GM10248 (cell line): ENCODE measurements around the gene PTHLH.

Source experiments
- CTCF ChIA-PET: fragments of 300-600 bp; sonication (Branson Sonifier 250); formaldehyde crosslinking; extraction: SDS; loops from one replicate; lab custom pipeline; 2021; ENCODE audit warnings: antibody characterized with exemption; lab: Yijun Ruan, JAX
- POLR2A ChIA-PET: fragments of 350-650 bp; sonication (Branson Sonifier 250); formaldehyde crosslinking; extraction: SDS; loops from one replicate; lab custom pipeline; 2020; ENCODE audit warnings: antibody characterized with exemption; lab: Yijun Ruan, JAX
- DNase-seq: peaks from one replicate; pipeline ENCODE4 v3.0.0; 2012; ENCODE audit errors: extremely low spot score
- TF ChIP-seq, protein P1 (sequence below): IDR thresholded peaks from 2 replicates; pipeline ENCODE4 v1.5.1; 2012; ENCODE audit warnings: mild to moderate bottlenecking, low read depth; ENCODE audit errors: extremely low read depth, missing control alignments, control extremely low read depth

PTHLH gene

GRCh38 chr12:27972721-27973120, at the start of gene PTHLH:
PTHLH (minus strand) TSS chr12:27972733; CDS start chr12:27969494, 3,239 bp downstream.
- no peak for DNase-seq
- TF ChIP-seq, protein P1, sequence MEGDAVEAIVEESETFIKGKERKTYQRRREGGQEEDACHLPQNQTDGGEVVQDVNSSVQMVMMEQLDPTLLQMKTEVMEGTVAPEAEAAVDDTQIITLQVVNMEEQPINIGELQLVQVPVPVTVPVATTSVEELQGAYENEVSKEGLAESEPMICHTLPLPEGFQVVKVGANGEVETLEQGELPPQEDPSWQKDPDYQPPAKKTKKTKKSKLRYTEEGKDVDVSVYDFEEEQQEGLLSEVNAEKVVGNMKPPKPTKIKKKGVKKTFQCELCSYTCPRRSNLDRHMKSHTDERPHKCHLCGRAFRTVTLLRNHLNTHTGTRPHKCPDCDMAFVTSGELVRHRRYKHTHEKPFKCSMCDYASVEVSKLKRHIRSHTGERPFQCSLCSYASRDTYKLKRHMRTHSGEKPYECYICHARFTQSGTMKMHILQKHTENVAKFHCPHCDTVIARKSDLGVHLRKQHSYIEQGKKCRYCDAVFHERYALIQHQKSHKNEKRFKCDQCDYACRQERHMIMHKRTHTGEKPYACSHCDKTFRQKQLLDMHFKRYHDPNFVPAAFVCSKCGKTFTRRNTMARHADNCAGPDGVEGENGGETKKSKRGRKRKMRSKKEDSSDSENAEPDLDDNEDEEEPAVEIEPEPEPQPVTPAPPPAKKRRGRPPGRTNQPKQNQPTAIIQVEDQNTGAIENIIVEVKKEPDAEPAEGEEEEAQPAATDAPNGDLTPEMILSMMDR = no peak
- CTCF ChIA-PET = interaction anchor here (1.1 to 1.4 kb wide), 2 partner anchors 18 to 24 kb away, joined by 3 read pairs; no protein-coding TSS in a partner anchor
- POLR2A ChIA-PET = no interaction called here

- no peak for DNase-seq
- TF ChIP-seq, protein P1 = no peak
- CTCF ChIA-PET = interaction anchor here (0.9 to 1.4 kb wide), 5 partner anchors 10 to 81 kb away, joined by 3 read pairs; no protein-coding TSS in a partner anchor
- POLR2A ChIA-PET = no interaction called here
Measured at GRCh38 chr12:28021704-28022103, 49.2 kb upstream of the PTHLH start.

GRCh38 chr12:28017873-28018255, 45.3 kb upstream of the PTHLH start:
- no peak for DNase-seq
- CTCF ChIA-PET = interaction anchor here (1.0 to 1.4 kb wide), 2 partner anchors 9 to 36 kb away, joined by 3 to 5 read pairs; no protein-coding TSS in a partner anchor
- POLR2A ChIA-PET = no interaction called here
- TF ChIP-seq, protein P1 = no peak

GRCh38 chr12:28017126-28017872, 44.8 kb upstream of the PTHLH start:
- TF ChIP-seq, protein P1 = no peak
- CTCF ChIA-PET = interaction anchor here (0.8 to 1.4 kb wide), 3 partner anchors 10 to 37 kb away, joined by 3 to 5 read pairs (median 3); no protein-coding TSS in a partner anchor
- POLR2A ChIA-PET = no interaction called here

DNA sequence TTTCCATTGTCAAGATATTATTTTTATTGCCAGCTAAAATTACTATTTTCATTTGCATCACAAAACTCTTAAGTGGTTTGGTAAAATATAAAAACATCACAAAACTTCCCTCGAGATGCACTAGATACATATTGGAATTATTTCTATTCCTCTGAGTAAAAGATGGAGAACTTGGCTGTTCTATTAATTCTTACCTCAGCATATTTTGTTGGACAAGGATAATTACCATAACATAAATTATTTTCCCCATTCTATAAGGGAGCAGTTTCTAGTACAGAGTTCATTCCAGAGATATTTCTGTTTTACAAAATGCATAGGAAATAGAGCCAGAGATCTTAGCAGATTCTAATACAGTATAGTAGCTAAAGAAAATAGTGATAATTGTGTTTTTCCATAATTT, 42.6 kb upstream of the PTHLH start:
- CTCF ChIA-PET = no interaction called here
- TF ChIP-seq, protein P1 = no peak
- no peak for DNase-seq
- POLR2A ChIA-PET = no interaction called here

More at GRCh38 chr12:28017126-28017872, 44.8 kb upstream of the PTHLH start:
- DNase-seq = no peak

- POLR2A ChIA-PET = no interaction called here
- CTCF ChIA-PET = interaction anchor here (1.0 kb wide), 1 partner anchor 9 kb away, joined by 3 read pairs; no protein-coding TSS in a partner anchor
- TF ChIP-seq, protein P1 = no peak
- no peak for DNase-seq
Measured at GRCh38 chr12:28014196-28014595, 41.7 kb upstream of the PTHLH start.
